ENCODE results near the gene NPPA. TPM values are rescaled to one million over a fixed set of nuclear protein-coding genes. Genes with fewer than 3 reads are reported as not detected.

NPPA gene
- not detected in 2 replicates for total RNA-seq

DNA sequence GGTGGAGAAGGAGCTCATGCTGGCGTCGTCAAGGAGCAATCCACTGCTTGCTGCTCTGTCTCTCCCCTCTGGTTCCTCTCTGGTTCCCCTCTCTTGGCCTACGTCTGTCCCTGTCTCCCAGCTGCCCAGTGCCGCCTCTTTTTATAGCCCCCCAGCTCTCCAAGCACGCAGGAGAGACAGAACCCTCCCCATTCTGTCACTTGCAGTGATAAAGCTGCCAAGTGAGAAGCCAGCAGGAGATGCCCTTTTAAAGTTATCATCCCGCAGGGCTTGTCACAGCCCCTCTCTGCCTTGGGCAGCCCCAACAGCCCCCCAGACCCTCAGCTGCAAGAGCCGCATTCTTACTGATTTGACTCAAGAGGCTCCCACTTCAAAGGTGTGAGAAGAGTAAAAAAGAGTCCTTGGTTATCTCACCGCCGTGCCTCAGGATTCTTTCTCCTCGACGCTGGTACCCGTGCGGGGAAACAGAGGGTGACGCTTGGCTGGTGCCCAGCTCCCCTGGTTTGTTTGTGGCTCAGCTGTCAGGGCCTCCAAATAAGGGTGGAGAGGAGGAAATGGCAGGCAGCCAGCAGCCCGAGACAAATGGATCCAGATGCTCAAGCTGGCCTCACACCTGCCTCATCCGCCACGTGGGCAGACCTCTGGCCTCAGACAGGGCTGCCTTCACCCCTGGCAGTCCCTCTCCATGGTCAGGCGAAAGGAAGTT lies at the start of gene NPPA:
TSS of gene NPPA (minus strand) at position 117 of the 706 bp plus-strand sequence. CDS start at position 18, 99 bp downstream.

DNA sequence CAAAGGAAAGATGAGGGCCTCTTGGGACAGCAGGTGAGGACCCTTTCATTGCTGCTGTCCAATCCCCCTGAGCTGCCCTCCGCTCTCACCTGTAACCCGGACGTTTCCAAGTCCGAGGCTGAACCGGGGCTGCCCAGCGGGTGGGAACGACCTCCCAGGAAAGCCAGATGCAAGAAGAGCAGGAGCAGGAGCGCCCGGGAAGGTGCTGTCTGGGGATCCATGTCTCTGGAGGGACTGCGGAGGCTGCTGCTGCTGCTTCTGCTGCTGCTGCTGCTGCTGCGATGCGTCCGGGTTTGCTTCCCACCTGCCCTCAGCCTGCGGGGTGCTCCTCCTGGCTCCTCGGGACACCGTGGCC lies 11.0 kb upstream of the NPPA start, which contains the start of gene NPPB:
TSS of gene NPPB (minus strand) at position 333 of the 355 bp plus-strand sequence. CDS start at position 221, 112 bp downstream.

DNA sequence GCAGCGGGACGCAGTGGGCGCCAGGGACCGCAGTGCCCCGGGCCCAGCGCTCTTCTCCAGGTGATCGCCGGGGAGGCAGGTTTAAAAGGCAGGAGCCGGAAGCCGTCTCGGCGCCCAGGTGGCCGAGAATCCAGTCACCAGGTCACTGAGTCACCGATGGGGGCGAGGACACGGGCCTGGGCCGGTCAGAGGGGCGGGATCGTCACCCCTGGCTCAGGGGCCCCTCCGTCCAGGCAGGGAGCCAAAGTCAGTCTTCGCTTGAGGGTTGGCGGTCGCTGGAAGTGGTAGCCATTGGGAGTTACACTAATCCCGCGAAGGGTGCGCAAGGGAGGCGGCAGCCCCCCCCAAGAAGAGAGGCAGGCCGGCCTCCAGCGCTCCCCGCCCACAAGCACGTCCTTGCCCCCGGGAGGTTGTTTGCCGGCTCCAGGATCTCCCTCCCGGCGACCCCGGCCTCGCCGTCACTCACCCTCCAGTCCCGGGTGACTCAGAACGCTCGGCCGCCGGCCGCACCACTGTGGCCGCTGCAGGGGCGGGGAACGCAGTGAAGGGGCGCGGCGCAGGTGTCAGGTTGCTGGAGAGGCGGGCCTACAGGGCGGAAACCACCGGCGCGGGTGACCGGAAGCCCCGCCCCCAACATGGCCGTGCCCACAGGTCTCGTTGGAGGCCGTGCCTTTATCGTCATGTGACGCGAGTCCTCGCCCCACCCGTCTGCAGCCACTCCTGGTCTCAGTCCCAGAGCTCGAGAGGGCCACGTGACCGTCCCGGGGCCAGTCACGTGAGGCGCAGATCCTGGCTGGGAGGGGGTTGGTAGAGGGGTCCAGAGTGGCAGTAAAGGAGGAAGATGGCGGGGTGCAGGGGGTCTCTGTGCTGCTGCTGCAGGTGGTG lies 41.9 kb downstream of the NPPA start, which contains the start of the genes CLCN6 and MTHFR:
TSS of gene CLCN6 (plus strand) at position 770 of the 885 bp plus-strand sequence. CDS start at position 842, 72 bp downstream.
TSS of gene MTHFR (minus strand) at position 543 of the 885 bp plus-strand sequence. CDS start 2,848 bp downstream, outside the sequence.

Other genes starting within 250 kb of the NPPA start
- gene FBXO2, start 193.4 kb downstream of the NPPA start, total RNA-seq, result 27.0 and 65.7 TPM in 2 replicates
- 7.5 and 17.2 TPM in 2 replicates for gene FBXO44, start 192.9 kb downstream of the NPPA start, total RNA-seq
- gene FBXO6, start 183.6 kb downstream of the NPPA start, total RNA-seq, result 11.0 and 16.4 TPM in 2 replicates
- 36.7 and 58.8 TPM in 2 replicates for gene MAD2L2, start 166.6 kb downstream of the NPPA start, total RNA-seq
- under 0.01 TPM in 2 replicates for gene DRAXIN, start 156.1 kb downstream of the NPPA start, total RNA-seq
- gene AGTRAP, start 111.6 kb downstream of the NPPA start, total RNA-seq, result 55.7 and 72.8 TPM in 2 replicates
- 0.07 TPM in 1 of 2 replicates, not detected in the other for gene C1orf167, start 85.6 kb downstream of the NPPA start, total RNA-seq
- 18.8 and 25.1 TPM in 2 replicates for gene MTHFR, start 41.8 kb downstream of the NPPA start, total RNA-seq
- 5.5 and 7.4 TPM in 2 replicates for gene CLCN6, start 41.6 kb downstream of the NPPA start, total RNA-seq
- not detected in 2 replicates for gene NPPB, start 11.2 kb upstream of the NPPA start, total RNA-seq
- 55.4 and 72.0 TPM in 2 replicates for gene KIAA2013, start 78.6 kb upstream of the NPPA start, total RNA-seq
- 56.7 and 184 TPM in 2 replicates for gene PLOD1, start 86.9 kb upstream of the NPPA start, total RNA-seq
- gene MFN2, start 132.7 kb upstream of the NPPA start, total RNA-seq, result 105 and 135 TPM in 2 replicates
- gene MIIP, start 171.7 kb upstream of the NPPA start, total RNA-seq, result 25.5 and 34.9 TPM in 2 replicates
- not detected in 2 replicates for gene TNFRSF8, start 215.5 kb upstream of the NPPA start, total RNA-seq

All from nasal cavity respiratory epithelium epithelial cell of viscerocranial mucosa (primary cell).